ENCODE results near the gene SLC9A3.

The SLC9A3 gene

DNA sequence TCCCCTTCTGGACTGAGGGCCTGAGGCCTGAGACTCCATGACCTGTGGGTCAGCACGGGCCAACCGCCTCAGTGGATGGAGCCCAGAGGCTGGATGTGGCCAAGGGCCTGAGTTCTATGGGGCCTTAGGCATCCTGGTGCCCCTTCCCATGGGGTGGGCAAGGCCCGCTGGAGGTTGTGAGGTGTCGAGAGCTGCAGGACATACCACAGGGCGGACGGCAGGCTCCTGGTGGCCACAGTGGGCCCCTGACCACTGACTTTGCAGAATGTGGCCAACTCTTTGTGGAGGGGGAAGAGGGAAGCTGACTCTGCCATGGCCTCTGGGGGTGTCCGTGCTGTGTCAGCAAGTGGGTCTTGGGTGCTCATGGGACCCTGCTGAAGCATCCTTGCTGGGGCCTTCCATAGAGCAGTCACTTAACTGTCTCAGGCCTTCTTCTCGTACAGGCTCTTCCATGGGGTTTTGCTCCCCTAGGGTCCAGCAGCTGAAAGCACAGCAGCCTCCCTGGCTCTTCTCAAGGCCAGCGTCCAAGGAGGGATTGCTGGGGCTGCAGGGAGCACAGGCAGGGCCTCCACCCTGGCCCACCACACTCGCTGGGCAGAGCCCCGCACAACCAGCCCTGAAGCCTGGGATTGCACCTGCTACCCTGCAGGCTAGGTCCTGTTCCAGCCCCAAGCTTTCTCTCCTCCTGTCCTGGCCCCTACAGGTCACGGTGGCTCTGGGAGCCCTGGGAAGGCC, 21.6 kb upstream of the SLC9A3 start:
- Histone ChIP-seq H3K4me1 (ENCODE audit: insufficient read depth, poor library complexity, severe bottlenecking) (no peaks in the 10 kb centered on the region), H3K9me3 (ENCODE audit: severe bottlenecking) (peaks cover 3% of the 10 kb centered on the region), H3K36me3 (ENCODE audit: low read depth) (no peaks in the 10 kb centered on the region), H3K27ac (ENCODE audit: poor library complexity, severe bottlenecking) (no peak overlapping the region), H3K4me3 (ENCODE audit: severe bottlenecking) (no peak overlapping the region), H3K27me3 (ENCODE audit: insufficient read depth, poor library complexity, severe bottlenecking) (peaks cover 32% of the 10 kb centered on the region)
- DNase-seq (ENCODE audit: low spot score), result no peak
- no peak for ATAC-seq (ENCODE audit: low read depth)
- TF ChIP-seq, protein P1, sequence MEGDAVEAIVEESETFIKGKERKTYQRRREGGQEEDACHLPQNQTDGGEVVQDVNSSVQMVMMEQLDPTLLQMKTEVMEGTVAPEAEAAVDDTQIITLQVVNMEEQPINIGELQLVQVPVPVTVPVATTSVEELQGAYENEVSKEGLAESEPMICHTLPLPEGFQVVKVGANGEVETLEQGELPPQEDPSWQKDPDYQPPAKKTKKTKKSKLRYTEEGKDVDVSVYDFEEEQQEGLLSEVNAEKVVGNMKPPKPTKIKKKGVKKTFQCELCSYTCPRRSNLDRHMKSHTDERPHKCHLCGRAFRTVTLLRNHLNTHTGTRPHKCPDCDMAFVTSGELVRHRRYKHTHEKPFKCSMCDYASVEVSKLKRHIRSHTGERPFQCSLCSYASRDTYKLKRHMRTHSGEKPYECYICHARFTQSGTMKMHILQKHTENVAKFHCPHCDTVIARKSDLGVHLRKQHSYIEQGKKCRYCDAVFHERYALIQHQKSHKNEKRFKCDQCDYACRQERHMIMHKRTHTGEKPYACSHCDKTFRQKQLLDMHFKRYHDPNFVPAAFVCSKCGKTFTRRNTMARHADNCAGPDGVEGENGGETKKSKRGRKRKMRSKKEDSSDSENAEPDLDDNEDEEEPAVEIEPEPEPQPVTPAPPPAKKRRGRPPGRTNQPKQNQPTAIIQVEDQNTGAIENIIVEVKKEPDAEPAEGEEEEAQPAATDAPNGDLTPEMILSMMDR (IDR thresholded peaks at IDR 0.05; ENCODE audit: poor library complexity, severe bottlenecking), result no peak

DNA sequence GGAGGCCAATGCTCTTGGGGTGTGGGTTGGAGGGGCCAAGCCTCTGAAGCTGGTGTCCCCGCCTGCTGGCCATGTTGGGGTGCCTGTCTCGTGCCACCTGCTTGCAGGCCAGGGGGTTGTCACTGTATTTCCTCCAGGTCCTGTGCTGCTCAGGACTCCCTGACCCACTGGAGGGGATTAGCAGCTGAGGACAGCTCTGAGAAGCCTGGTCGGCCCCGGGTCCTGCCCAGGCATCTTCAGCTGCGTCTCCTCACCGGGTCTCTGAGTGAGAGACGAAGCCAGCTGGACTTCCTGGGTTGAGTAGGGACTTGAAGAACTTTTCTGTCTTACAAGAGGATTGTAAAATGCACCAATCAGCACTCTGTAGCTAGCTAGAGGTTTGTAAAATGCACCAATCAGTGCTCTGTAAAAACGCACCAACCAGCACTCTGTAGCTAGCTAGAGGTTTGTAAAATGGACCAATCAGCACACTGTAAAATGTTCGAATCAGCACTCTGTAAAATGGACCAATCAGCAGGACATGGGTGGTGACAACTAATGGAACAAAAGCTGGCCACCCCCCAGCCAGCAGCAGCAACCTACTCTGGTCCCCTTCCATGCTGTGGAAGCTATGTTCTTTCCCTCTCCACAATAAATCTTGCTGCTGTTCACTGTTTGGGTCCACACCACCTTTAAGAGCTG, 20.6 kb upstream of the SLC9A3 start:
- no peak overlapping the region for H3K27ac ChIP-seq (ENCODE audit: poor library complexity, severe bottlenecking)
- H3K4me3 ChIP-seq (ENCODE audit: severe bottlenecking), result no peak overlapping the region
- no peak for ATAC-seq (ENCODE audit: low read depth)
- peaks cover 33% of the 10 kb centered on the region for H3K27me3 ChIP-seq (ENCODE audit: insufficient read depth, poor library complexity, severe bottlenecking)
- H3K9me3 ChIP-seq (ENCODE audit: severe bottlenecking), result no peaks in the 10 kb centered on the region
- H3K4me1 ChIP-seq (ENCODE audit: insufficient read depth, poor library complexity, severe bottlenecking), result no peaks in the 10 kb centered on the region
- no peak for DNase-seq (ENCODE audit: low spot score)
- TF ChIP-seq, protein P1 (IDR thresholded peaks at IDR 0.05; ENCODE audit: poor library complexity, severe bottlenecking), result no peak
- no peaks in the 10 kb centered on the region for H3K36me3 ChIP-seq (ENCODE audit: low read depth)

DNA sequence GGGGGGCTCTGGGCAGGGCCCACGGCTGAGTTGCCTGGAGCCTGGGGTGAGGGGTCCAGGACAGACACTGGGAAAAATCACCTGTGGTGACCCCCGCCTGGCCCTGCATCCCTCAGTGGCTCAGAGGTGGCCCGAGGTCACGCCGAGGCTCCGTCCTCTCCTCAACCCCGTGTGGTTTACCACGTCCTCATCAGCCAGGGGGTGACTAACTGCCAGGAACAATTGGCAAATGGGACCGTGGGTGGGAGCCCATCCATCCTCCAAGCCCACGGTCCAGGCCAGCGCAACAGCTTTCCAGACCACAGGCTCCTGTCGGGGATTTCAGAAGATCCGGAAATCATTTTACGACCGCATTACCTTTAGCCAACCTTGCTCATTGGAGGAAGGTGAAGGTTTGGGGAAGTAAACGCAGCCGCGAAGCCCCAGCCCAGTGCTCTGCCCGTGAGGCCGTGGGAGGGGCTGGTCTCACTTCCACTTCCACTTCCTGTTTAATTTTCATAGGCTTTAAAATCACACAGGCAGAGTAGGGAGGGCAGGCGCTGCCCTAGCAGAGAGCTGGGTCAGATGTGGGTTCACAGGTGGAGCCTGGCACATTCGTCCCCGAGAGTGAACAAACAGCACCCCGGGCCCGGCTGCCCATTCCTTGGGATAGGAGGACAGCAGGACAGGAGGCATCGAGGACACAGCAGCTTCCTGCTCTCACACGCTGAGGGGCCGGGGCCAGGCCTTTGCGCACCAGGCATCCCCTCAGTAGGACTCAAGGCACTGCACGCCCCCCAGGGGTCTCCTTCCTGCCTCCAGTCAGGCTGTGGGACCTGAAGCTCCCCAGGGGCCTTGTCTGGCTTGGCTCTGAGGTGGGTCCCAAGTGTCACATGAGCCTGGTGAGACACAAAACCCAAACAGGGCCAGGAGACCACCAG, 19.8 kb upstream of the SLC9A3 start:
- Histone ChIP-seq H3K27ac (ENCODE audit: poor library complexity, severe bottlenecking) (no peak overlapping the region), H3K36me3 (ENCODE audit: low read depth) (no peaks in the 10 kb centered on the region), H3K4me3 (ENCODE audit: severe bottlenecking) (no peak overlapping the region), H3K9me3 (ENCODE audit: severe bottlenecking) (no peaks in the 10 kb centered on the region), H3K27me3 (ENCODE audit: insufficient read depth, poor library complexity, severe bottlenecking) (peaks cover 36% of the 10 kb centered on the region), H3K4me1 (ENCODE audit: insufficient read depth, poor library complexity, severe bottlenecking) (no peaks in the 10 kb centered on the region)
- no peak for ATAC-seq (ENCODE audit: low read depth)
- no peak for DNase-seq (ENCODE audit: low spot score)
- TF ChIP-seq, protein P1 (IDR thresholded peaks at IDR 0.05; ENCODE audit: poor library complexity, severe bottlenecking), result no peak

DNA sequence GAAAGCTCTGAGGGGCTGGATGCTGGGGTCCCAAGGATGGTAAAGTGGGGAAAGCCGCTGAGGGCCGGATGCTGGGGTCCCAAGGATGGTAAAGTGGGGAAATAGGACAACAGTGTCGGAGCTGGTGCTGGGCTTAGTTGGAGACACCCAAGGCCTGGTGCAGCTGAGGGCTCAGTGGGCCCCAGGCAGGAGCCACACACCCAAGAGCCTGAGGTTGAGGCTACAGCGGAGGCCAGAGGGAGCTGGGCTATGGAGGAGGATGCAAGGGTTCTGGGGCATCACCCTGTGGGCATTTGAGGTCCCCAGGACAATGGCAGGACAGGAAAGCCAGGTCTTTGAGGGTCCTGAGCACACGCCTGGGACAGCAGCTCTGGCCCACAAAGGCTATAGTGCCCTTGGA, 19.1 kb upstream of the SLC9A3 start:
- DNase-seq (ENCODE audit: low spot score) (no peak), ATAC-seq (ENCODE audit: low read depth) (no peak)
- peaks cover 41% of the 10 kb centered on the region for H3K27me3 ChIP-seq (ENCODE audit: insufficient read depth, poor library complexity, severe bottlenecking)
- no peaks in the 10 kb centered on the region for H3K9me3 ChIP-seq (ENCODE audit: severe bottlenecking)
- H3K27ac ChIP-seq (ENCODE audit: poor library complexity, severe bottlenecking), result no peak overlapping the region
- no peaks in the 10 kb centered on the region for H3K36me3 ChIP-seq (ENCODE audit: low read depth)
- H3K4me1 ChIP-seq (ENCODE audit: insufficient read depth, poor library complexity, severe bottlenecking), result no peaks in the 10 kb centered on the region
- TF ChIP-seq, protein P1 (IDR thresholded peaks at IDR 0.05; ENCODE audit: poor library complexity, severe bottlenecking), result no peak
- H3K4me3 ChIP-seq (ENCODE audit: severe bottlenecking), result no peak overlapping the region
